GM12801 (cell line): ENCODE results near the gene IQCE.

ENCODE experiments used
- TF ChIP-seq, protein P1 (sequence below): IDR thresholded peaks from one replicate; pipeline ENCODE4 v1.5.1; 2011; ENCODE audit warnings: control low read depth; ENCODE audit not compliant: insufficient read length; ENCODE audit errors: extremely low read depth

IQCE gene

GRCh38 chr7:2657920-2658671, 99.3 kb downstream of the IQCE start:
- TF ChIP-seq, protein P1, sequence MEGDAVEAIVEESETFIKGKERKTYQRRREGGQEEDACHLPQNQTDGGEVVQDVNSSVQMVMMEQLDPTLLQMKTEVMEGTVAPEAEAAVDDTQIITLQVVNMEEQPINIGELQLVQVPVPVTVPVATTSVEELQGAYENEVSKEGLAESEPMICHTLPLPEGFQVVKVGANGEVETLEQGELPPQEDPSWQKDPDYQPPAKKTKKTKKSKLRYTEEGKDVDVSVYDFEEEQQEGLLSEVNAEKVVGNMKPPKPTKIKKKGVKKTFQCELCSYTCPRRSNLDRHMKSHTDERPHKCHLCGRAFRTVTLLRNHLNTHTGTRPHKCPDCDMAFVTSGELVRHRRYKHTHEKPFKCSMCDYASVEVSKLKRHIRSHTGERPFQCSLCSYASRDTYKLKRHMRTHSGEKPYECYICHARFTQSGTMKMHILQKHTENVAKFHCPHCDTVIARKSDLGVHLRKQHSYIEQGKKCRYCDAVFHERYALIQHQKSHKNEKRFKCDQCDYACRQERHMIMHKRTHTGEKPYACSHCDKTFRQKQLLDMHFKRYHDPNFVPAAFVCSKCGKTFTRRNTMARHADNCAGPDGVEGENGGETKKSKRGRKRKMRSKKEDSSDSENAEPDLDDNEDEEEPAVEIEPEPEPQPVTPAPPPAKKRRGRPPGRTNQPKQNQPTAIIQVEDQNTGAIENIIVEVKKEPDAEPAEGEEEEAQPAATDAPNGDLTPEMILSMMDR = no peak

DNA sequence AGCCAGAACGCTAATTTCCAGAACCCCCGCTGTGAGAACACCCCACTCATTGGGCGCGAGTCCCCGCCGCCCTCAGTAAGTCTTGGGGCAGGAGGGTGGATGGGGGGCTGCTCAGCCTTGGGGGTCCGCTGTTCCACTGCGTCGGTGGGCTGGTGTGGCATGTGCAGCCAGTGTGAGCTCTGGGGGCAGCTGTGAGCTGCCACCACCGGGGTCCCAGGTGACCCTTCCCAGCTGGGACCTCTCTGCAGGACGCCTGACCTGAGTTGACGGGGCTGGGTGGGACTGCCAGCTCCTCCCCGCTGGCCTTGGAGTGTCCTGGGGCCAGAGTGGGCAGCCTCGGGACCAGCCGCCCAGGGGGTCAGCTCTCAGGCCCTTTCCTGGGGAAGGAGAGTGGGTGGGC, 100.2 kb downstream of the IQCE start:
- TF ChIP-seq, protein P1 = no peak

DNA sequence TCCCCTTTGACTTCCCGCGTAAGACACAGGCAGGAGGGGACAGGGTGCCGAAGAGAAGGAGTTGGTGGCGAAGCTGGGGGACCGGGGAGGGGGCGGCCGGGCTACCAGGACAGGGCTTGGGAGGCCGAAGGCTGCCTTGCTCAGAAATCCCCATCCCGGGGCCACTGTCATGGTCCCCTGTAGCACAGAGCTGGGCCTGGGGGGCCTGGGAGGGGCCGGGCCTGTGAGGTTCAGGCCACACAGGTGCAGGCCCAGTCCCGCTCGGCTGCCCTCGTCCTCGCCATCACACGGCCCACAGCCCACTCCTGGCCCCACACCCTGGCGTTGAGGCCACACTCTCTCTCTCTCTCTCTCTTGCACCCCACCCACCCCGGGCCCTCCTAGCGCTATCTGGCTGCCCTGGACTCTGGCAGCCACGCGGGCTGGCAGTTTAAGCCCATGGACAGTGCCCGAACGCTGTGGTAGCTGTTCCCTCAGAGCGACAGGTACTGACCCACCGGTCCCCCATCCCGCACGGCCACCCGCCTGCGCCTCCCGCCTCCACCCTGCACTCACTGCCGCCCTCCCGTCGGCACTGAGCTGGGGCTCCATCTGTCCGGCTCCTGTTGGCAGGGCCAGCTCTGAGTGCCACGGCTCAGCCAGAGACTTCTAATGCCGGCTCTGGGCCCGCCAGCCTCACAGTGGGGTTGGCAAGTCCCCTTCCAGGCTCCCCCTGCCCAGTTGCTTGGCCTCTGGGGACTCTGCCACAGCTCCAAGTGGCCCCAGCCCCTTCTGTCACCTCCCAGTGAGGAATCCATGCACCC, 101.0 kb downstream of the IQCE start:
- TF ChIP-seq, protein P1 = no peak

GRCh38 chr7:2660359-2661095, 101.7 kb downstream of the IQCE start:
- TF ChIP-seq, protein P1 = no peak

DNA sequence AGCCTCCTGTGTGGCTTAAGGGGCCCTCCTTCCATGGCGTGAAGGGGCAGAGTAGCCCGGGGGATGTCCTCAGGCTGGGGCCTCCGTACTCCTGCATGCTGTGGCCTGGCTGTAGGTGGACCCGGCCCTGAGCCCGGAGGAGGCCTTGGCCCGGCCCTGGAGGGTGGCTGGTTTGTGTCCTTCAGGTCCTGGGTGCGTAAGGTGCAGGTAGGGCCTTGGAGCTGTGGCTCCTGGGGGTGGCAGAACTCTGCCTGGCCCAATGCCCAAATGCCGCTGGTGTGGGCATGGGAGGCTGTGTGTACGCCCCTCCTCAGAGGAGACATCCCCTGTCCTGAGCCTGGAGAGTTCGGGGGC, 102.3 kb downstream of the IQCE start:
- TF ChIP-seq, protein P1 = no peak

DNA sequence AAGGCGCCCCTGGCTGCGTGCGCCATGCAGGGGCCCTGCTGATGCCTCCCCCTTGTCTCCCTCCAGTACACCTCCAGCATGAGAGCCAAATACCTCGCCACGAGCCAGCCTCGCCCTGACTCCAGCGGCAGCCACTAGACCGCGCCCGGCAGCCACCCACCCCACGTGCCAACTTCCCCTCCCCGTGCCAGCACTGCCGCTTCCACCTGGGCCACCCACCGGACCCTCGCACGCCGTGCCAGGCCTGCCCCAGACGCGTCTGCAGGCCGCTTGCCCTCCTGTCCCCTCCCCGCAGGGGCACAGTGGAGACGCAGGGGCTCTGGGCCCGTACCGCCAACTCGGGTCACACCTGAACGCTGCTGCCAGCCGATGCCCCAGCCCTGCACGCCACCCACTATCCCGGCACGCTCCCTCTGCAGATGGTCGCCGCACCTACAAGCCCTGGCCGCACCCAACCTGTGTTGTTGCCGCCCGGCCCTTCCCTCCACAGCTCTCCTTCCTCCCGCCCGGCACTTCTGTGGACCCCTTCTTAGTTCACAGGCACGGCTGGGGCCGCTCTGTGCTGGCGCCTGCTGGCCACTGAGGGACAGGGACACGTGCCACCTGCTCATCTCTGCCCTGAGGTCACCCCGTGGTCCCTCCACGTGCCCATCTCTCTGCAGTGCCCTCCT, 103.0 kb downstream of the IQCE start:
- TF ChIP-seq, protein P1 = no peak
